Omental fat pad (tissue), 4 donors: ENCODE results near the gene SOX5. TPM values are rescaled to one million over a fixed set of nuclear protein-coding genes. Genes with fewer than 3 reads are reported as not detected.
"Not testable (repeated sequence)": the region's sequence is repeated elsewhere in the genome, so short reads cannot be mapped to it uniquely, and the experiment has no call there.

ENCODE experiments used
- ATAC-seq: fragments of 150-250 bp; one replicate; pipeline ENCODE4 v1.9.1; 2016; ENCODE audit warnings: mild to moderate bottlenecking, moderate library complexity; ENCODE audit not compliant: low FRiP score
- DNase-seq: peaks from one replicate; pipeline ENCODE4 v3.0.0-alpha.2; 2019; ENCODE audit warnings: low spot score
- CTCF ChIP-seq, 3 donors: fragments of 450-650 bp; IDR thresholded peaks; one replicate each; pipeline ENCODE4 v1.5.1; 2016 to 2017; ENCODE audit warnings: antibody characterized with exemption in 3 of 3, mild to moderate bottlenecking in 3 of 3, moderate library complexity in 2 of 3
- total RNA-seq, 4 donors: library from RNA; depleted of rRNA; stranded (reverse); fragments of >200 nt; gene quantifications; one replicate each; pipeline ENCODE4 v1.1.0, GENCODE V29; 2016

The SOX5 gene
- total RNA-seq, 4 donors from 2014 or later, result 22.1 to 67.6 (median 34.6) TPM

- ATAC-seq (no peak), DNase-seq (no peak)
- TF ChIP-seq CTCF (IDR thresholded peaks at IDR 0.05), result no peak
Measured at GRCh38 chr12:23851602-23852001, 97.9 kb downstream of the SOX5 start.

GRCh38 chr12:23847857-23848256, 101.6 kb downstream of the SOX5 start:
- DNase-seq, result no peak
- ATAC-seq, result no peak
- TF ChIP-seq CTCF (IDR thresholded peaks at IDR 0.05), result no peak

GRCh38 chr12:23843958-23844357, 105.5 kb downstream of the SOX5 start:
- DNase-seq (no peak), ATAC-seq (no peak)
- TF ChIP-seq CTCF (IDR thresholded peaks at IDR 0.05), result no peak

GRCh38 chr12:23834076-23834475, 115.4 kb downstream of the SOX5 start:
- ATAC-seq, result no peak

GRCh38 chr12:23831739-23832138, 117.7 kb downstream of the SOX5 start:
- ATAC-seq (no peak), DNase-seq (no peak)
- TF ChIP-seq CTCF (IDR thresholded peaks at IDR 0.05), result no peak

More at GRCh38 chr12:23834076-23834475, 115.4 kb downstream of the SOX5 start:
- TF ChIP-seq CTCF (IDR thresholded peaks at IDR 0.05), result no peak
- DNase-seq, result no peak

- no peak for ATAC-seq
- DNase-seq, result no peak
- no peak for TF ChIP-seq CTCF (IDR thresholded peaks at IDR 0.05)
Measured at GRCh38 chr12:23830210-23830609, 119.3 kb downstream of the SOX5 start.

- TF ChIP-seq CTCF (IDR thresholded peaks at IDR 0.05), result no peak
- DNase-seq, result no peak
- ATAC-seq, result no peak
Measured at GRCh38 chr12:23827353-23827752, 122.1 kb downstream of the SOX5 start.

- DNase-seq, ATAC-seq: not testable (repeated sequence)
Measured at GRCh38 chr12:23825124-23825523, 124.3 kb downstream of the SOX5 start.
